ENCODE results near the gene CRABP2. TPM values are rescaled to one million over a fixed set of nuclear protein-coding genes. Genes with fewer than 3 reads are reported as not detected.

The CRABP2 gene
- total and polyA plus RNA-seq, 2 of the 13 experiments (the other 11 are each of a cell fraction or from before 2014, with no cell fraction given) = 0.40 to 0.60 TPM

GRCh38 chr1:156749419-156750118, 44.2 kb upstream of the CRABP2 start (continued):
- no peak for TF ChIP-seq PHF5A (CRISPR knock-in tag; IDR thresholded peaks at IDR 0.05; ENCODE audit: low read depth, unreplicated experiment)
- no peak for TF ChIP-seq SIN3A (IDR thresholded peaks at IDR 0.05; ENCODE audit: borderline replicate concordance, low read depth, low read length)
- TF ChIP-seq ZNF691 (CRISPR knock-in tag; IDR thresholded peaks at IDR 0.05; ENCODE audit: borderline replicate concordance, low read depth) = 0 out of 2 replicates have a peak, but pooled peaks have one; percentile 25
- no peak for TF ChIP-seq ZNF446 (CRISPR knock-in tag; IDR thresholded peaks at IDR 0.05)
- no peak for TF ChIP-seq CBX2 (IDR thresholded peaks at IDR 0.05; ENCODE audit: low read depth, low read length)
- TF ChIP-seq CBX2 (CRISPR knock-in tag; IDR thresholded peaks at IDR 0.05; ENCODE audit: low read depth) = no peak
- no peak for TF ChIP-seq KDM4B (CRISPR knock-in tag; IDR thresholded peaks at IDR 0.05)
- 0 out of 2 replicates have a peak, but pooled peaks have one; percentile 7 for TF ChIP-seq ZFP37 (CRISPR knock-in tag; IDR thresholded peaks at IDR 0.05; ENCODE audit: borderline replicate concordance)
- TF ChIP-seq SRY (CRISPR knock-in tag; IDR thresholded peaks at IDR 0.05) = no peak
- peak; percentile 47; the same call in 1 of the 2 replicates for TF ChIP-seq AKAP8 (CRISPR knock-in tag; IDR thresholded peaks at IDR 0.05)
- no peak; the same call in 1 of the 2 replicates for TF ChIP-seq ZFAT (CRISPR knock-in tag; conservative IDR thresholded peaks at IDR 0.05)
- TF ChIP-seq TERF1 (CRISPR knock-in tag; IDR thresholded peaks at IDR 0.05) = no peak
- no peak for TF ChIP-seq MAFK (conservative IDR thresholded peaks at IDR 0.05 in 1 of 2, IDR thresholded peaks at IDR 0.05 in 1 of 2; ENCODE audit: low read length in 2 of 2)
- TF ChIP-seq CC2D1A (CRISPR knock-in tag; IDR thresholded peaks at IDR 0.05) = no peak
- no peak for TF ChIP-seq ZNF367 (CRISPR knock-in tag; IDR thresholded peaks at IDR 0.05; ENCODE audit: borderline replicate concordance)
- TF ChIP-seq REPIN1 (CRISPR knock-in tag; IDR thresholded peaks at IDR 0.05; ENCODE audit: borderline replicate concordance, low read depth) = no peak
- TF ChIP-seq PAXIP1 (CRISPR knock-in tag; conservative IDR thresholded peaks at IDR 0.05) = peak; percentile 65
- no peak for TF ChIP-seq ZBTB46 (CRISPR knock-in tag; IDR thresholded peaks at IDR 0.05; ENCODE audit: borderline replicate concordance)
- no peak for TF ChIP-seq PRMT3 (CRISPR knock-in tag; IDR thresholded peaks at IDR 0.05; ENCODE audit: borderline replicate concordance, low read depth)
- no peak for TF ChIP-seq TFE3 (CRISPR knock-in tag; IDR thresholded peaks at IDR 0.05)
- no peak for TF ChIP-seq CBX5 (CRISPR knock-in tag; IDR thresholded peaks at IDR 0.05; ENCODE audit: borderline replicate concordance)
